ENCODE data around the gene SAPCD2. TPM values are rescaled to one million over a fixed set of nuclear protein-coding genes. Genes with fewer than 3 reads are reported as not detected.

SAPCD2 gene
- total and polyA plus RNA-seq, 2 of the 4 experiments (the other 2 are of a cell fraction): 3.4 to 4.9 TPM

GRCh38 chr9:137113385-137114159, 43.2 kb upstream of the SAPCD2 start (continued):
- no peak for TF ChIP-seq MAZ (IDR thresholded peaks at IDR 0.05; ENCODE audit: borderline replicate concordance, low read depth, low read length)

GRCh38 chr9:137112564-137113384, 42.4 kb upstream of the SAPCD2 start:
- H2BK20ac ChIP-seq (ENCODE audit: low read depth, low read length): no peak overlapping the region
- no peak overlapping the region for H2BK5ac ChIP-seq (ENCODE audit: low read depth, low read length, poor library complexity, severe bottlenecking)
- H3K4me2 ChIP-seq (ENCODE audit: low read depth, low read length): no peak overlapping the region
- H2AK5ac ChIP-seq (ENCODE audit: low read depth, low read length): no peak overlapping the region
- H3K9me3 ChIP-seq (ENCODE audit: control insufficient read depth, insufficient read depth, low read length): no peaks in the 10 kb centered on the region
- 90% methylated on average over 24 of the region's 42 CpGs; no CpG with 5 or more reads in 1 of the 2 experiments for WGBS, 2 experiments (ENCODE audit: extremely low coverage in 2 of 2, insufficient read length in 1 of 2)
- no peak for DNase-seq
- intact Hi-C loops (cut with micrococcal nuclease): no loop called here
- H2AFZ ChIP-seq (replicated peaks; ENCODE audit: low read length, poor library complexity): no peak overlapping the region
- no peak overlapping the region for H3K27ac ChIP-seq (ENCODE audit: insufficient read depth, low read length)
- 0 out of 4 replicates have a peak, but pooled peaks cover 0 to 3% of the 10 kb centered on the region in 2 experiments for H3K79me1 ChIP-seq (ENCODE audit: low read depth in 1 of 2, low read length in 2 of 2)
- H3K4me3 ChIP-seq (ENCODE audit: insufficient read depth, low read depth, low read length): no peak overlapping the region
- no peaks in the 10 kb centered on the region for H3K27me3 ChIP-seq (ENCODE audit: control insufficient read depth, insufficient read depth, low read length)
- H4K91ac ChIP-seq (ENCODE audit: insufficient read depth, low read depth, low read length): no peak overlapping the region
- no peak overlapping the region for H4K8ac ChIP-seq (ENCODE audit: low read depth in 2 of 2, low read length in 2 of 2)
- H3K36me3 ChIP-seq (ENCODE audit: control insufficient read depth, insufficient read depth, low read length): peaks cover 40% of the 10 kb centered on the region
- no peak overlapping the region for H2BK120ac ChIP-seq (ENCODE audit: low read depth, low read length)
- no peaks in the 10 kb centered on the region for H3K9me1 ChIP-seq (ENCODE audit: insufficient read depth, low read length)
- H3K4me1 ChIP-seq (ENCODE audit: control insufficient read depth, insufficient read depth, low read length): peaks cover 6% of the 10 kb centered on the region
- no TSS peak for BruUV-seq (replicated peaks)
- peak overlapping the region; percentile 72 for H2AK9ac ChIP-seq (replicated peaks; ENCODE audit: low read depth, low read length, poor library complexity)
- H3K9ac ChIP-seq (ENCODE audit: low read depth, low read length): no peak overlapping the region
- no peak overlapping the region for H3K23ac ChIP-seq (ENCODE audit: low read depth, low read length)
- H3K18ac ChIP-seq (ENCODE audit: low read depth, low read length): no peak overlapping the region
- ATAC-seq (ENCODE audit: low read depth): no peak
- no peak overlapping the region for H3K14ac ChIP-seq (replicated peaks; ENCODE audit: low read depth, low read length)
- CTCF ChIA-PET: no interaction called here
- no peak overlapping the region for H3K4ac ChIP-seq (ENCODE audit: low read depth, low read length)
- in situ Hi-C loops (cut with MboI; ENCODE audit: low sequenced_read_pairs): no loop called here
- no peaks in the 10 kb centered on the region for H4K20me1 ChIP-seq (ENCODE audit: insufficient read depth, low read length)
- no peak overlapping the region for H3K56ac ChIP-seq (ENCODE audit: extremely low read depth, insufficient read depth, low read length)
- H4K5ac ChIP-seq (ENCODE audit: low read depth, low read length): no peak overlapping the region
- POLR2A ChIA-PET (ENCODE audit: unreplicated experiment): no interaction called here
- H2BK15ac ChIP-seq (ENCODE audit: low read depth, low read length): no peak overlapping the region
- dilution Hi-C loops (cut with HindIII; ENCODE audit: low sequenced_read_pairs, unreplicated experiment): no loop called here
- TF ChIP-seq MXI1 (IDR thresholded peaks at IDR 0.05; ENCODE audit: borderline replicate concordance, low read depth, low read length): no peak
- no peak for TF ChIP-seq POLR2A (IDR thresholded peaks at IDR 0.05; ENCODE audit: low read depth, low read length)
- TF ChIP-seq CHD1 (IDR thresholded peaks at IDR 0.05; ENCODE audit: low read depth, low read length): no peak
- TF ChIP-seq MAZ (IDR thresholded peaks at IDR 0.05; ENCODE audit: borderline replicate concordance, low read depth, low read length): no peak
- TF ChIP-seq CEBPB (IDR thresholded peaks at IDR 0.05; ENCODE audit: low read depth, low read length): no peak
- TF ChIP-seq NFE2L2 (IDR thresholded peaks at IDR 0.05; ENCODE audit: low read depth, low read length): no peak
- no peak for TF ChIP-seq USF2 (IDR thresholded peaks at IDR 0.05; ENCODE audit: low read depth, low read length)
- TF ChIP-seq FOS (IDR thresholded peaks at IDR 0.05; ENCODE audit: low read depth, low read length): no peak
- no peak for TF ChIP-seq RAD21 (IDR thresholded peaks at IDR 0.05; ENCODE audit: low read length)
- no peak for TF ChIP-seq MAFK (IDR thresholded peaks at IDR 0.05; ENCODE audit: low read depth, low read length)
- no peak for TF ChIP-seq BHLHE40 (IDR thresholded peaks at IDR 0.05; ENCODE audit: low read depth, low read length)
- TF ChIP-seq ELK1 (IDR thresholded peaks at IDR 0.05; ENCODE audit: borderline replicate concordance, low read depth, low read length): no peak
- no peak for TF ChIP-seq RFX5 (IDR thresholded peaks at IDR 0.05; ENCODE audit: low read depth, low read length)
